ENCODE results near the gene TRERF1.

TRERF1 gene

GRCh38 chr6:42451333-42452170, at the start of gene TRERF1:
TRERF1 (minus strand) TSS chr6:42451926; CDS start chr6:42269590, 182,336 bp downstream.
- TF ChIP-seq GATA2 (IDR thresholded peaks at IDR 0.05; ENCODE audit: low read depth, low read length): no peak
- TF ChIP-seq GATA3 (IDR thresholded peaks at IDR 0.05; ENCODE audit: low read depth, low read length): no peak

DNA sequence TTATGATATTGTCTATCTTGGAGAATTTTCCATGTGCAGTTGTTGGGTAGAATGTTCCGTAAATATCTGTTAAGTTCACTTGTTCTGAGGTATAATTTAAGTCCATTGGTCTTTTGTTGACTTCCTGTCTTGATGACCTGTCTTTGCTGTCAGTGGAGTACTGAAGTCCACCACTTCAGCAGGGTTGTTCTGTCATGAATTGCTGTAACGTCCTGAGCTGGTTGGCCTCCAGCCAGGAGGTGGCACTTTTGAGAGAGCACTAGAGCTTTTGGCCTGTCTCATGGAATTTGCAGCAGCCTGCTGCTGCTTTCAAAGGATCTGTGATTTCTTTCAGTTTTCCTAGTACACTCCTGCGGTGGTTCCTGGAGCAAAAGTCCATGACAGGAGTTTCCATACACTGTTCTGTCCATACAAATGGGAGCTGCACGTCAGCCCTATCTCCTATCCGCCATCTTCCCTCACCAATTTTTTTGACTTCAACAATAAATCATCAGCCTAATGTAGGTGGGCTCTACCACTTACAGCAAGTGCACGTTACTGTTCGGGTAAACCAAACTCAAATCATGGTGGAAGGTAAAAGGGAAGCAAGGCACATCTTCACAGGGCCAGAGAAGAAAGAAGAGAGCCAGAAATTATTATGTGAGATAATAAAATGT, 46.9 kb upstream of the TRERF1 start:
- TF ChIP-seq GATA2 (IDR thresholded peaks at IDR 0.05; ENCODE audit: low read depth, low read length) (no peak), GATA3 (IDR thresholded peaks at IDR 0.05; ENCODE audit: low read depth, low read length) (no peak)

GRCh38 chr6:42493914-42494539, 42.3 kb upstream of the TRERF1 start:
- TF ChIP-seq GATA3 (IDR thresholded peaks at IDR 0.05; ENCODE audit: low read depth, low read length): no peak
- no peak for TF ChIP-seq GATA2 (IDR thresholded peaks at IDR 0.05; ENCODE audit: low read depth, low read length)

GRCh38 chr6:42488129-42488528, 36.4 kb upstream of the TRERF1 start:
- TF ChIP-seq GATA2 (IDR thresholded peaks at IDR 0.05; ENCODE audit: low read depth, low read length) (no peak), GATA3 (IDR thresholded peaks at IDR 0.05; ENCODE audit: low read depth, low read length) (no peak)

DNA sequence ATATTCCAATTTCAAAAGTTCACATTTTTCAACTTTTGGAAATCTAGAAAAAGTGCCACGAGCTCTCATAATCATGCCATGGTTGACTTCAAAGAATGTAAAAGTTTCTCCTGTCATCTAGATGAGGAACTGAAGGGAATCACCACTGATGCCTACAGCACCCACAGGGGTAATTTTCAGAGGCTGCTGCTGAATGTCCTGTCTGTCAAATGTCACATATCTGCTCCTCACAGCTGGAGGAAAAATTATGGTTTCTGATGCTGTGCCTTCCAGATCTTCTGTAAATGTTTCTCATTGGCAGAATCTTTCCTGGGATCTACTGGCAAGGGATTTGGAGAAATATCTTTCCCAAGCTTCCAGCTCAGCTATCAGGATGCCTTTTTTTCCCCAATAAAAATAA, 32.5 kb upstream of the TRERF1 start:
- TF ChIP-seq GATA2 (IDR thresholded peaks at IDR 0.05; ENCODE audit: low read depth, low read length): no peak

- TF ChIP-seq GATA3 (IDR thresholded peaks at IDR 0.05; ENCODE audit: low read depth, low read length) (no peak), GATA2 (IDR thresholded peaks at IDR 0.05; ENCODE audit: low read depth, low read length) (no peak)
Measured at GRCh38 chr6:42482174-42482573, 30.4 kb upstream of the TRERF1 start.

DNA sequence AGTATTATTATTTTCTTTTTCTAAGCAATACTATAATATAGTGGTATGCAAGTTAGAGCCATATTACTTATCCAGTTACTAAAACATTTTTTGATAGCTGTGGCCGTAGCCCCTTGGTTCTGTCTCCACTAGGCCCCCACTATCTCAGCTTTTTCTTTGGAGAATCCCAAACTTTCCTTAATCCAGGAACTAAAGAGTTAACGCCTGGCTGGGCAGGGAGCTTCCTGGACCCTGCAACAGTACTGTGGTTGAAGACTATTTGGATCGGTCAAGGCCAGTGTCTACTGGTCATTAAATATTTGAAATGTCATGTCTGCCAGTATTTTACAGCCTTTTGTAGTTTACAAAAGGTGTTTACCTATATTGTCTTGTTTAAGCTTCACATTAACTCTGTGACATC, 20.0 kb upstream of the TRERF1 start:
- TF ChIP-seq GATA3 (IDR thresholded peaks at IDR 0.05; ENCODE audit: low read depth, low read length) (no peak), GATA2 (IDR thresholded peaks at IDR 0.05; ENCODE audit: low read depth, low read length) (no peak)

GRCh38 chr6:42471142-42471541, 19.4 kb upstream of the TRERF1 start:
- TF ChIP-seq GATA3 (IDR thresholded peaks at IDR 0.05; ENCODE audit: low read depth, low read length) (no peak), GATA2 (IDR thresholded peaks at IDR 0.05; ENCODE audit: low read depth, low read length) (no peak)

- no peak for TF ChIP-seq GATA2 (IDR thresholded peaks at IDR 0.05; ENCODE audit: low read depth, low read length)
- TF ChIP-seq GATA3 (IDR thresholded peaks at IDR 0.05; ENCODE audit: low read depth, low read length): no peak
Measured at GRCh38 chr6:42468273-42468672, 16.5 kb upstream of the TRERF1 start.

- no peak for TF ChIP-seq GATA3 (IDR thresholded peaks at IDR 0.05; ENCODE audit: low read depth, low read length)
- TF ChIP-seq GATA2 (IDR thresholded peaks at IDR 0.05; ENCODE audit: low read depth, low read length): no peak
Measured at GRCh38 chr6:42467651-42468050, 15.9 kb upstream of the TRERF1 start.

DNA sequence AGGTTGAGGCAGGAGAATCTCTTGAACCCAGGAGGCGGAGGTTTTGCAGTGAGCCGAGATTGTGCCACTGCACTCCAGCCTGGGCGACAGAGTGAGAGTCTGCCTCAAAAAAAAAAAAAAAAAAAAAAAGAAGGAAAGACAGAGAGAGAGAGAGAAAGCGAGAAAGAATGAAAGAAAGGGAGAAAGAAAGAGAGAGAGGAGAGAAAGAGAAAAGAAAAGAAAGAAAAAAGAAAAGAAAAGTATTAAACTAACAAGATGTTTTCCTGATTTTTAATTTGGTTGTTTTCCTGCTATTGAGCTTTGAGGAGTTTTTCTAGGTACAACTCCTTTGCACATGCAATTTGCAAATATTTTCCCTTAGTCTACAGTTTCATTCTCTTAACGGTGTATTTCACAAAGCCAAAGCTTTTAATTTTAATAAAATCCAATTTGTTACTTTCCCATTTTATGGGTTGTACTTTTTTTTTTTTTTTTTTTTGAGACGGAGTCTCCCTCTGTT, 10.8 kb upstream of the TRERF1 start:
- TF ChIP-seq GATA2 (IDR thresholded peaks at IDR 0.05; ENCODE audit: low read depth, low read length) (no peak), GATA3 (IDR thresholded peaks at IDR 0.05; ENCODE audit: low read depth, low read length) (no peak)

DNA sequence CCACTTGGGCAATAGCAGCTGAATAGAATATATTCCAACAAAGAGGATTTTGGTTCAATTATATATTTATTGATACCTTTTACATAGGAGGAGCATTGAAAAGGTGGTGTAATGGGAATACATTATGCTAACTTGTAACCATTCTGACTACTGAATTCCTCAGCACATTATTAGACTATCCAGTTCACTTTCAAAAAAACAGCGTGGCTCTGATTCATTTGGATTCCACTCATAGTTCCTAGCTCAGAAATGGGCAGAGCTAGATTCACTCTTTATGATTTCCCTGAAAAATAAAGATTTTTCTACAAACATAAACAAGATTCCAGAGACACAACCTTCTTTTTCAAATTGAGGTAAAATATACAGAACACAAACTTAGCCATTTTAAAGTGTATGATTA, 9.2 kb upstream of the TRERF1 start:
- TF ChIP-seq GATA3 (IDR thresholded peaks at IDR 0.05; ENCODE audit: low read depth, low read length) (no peak), GATA2 (IDR thresholded peaks at IDR 0.05; ENCODE audit: low read depth, low read length) (no peak)

DNA sequence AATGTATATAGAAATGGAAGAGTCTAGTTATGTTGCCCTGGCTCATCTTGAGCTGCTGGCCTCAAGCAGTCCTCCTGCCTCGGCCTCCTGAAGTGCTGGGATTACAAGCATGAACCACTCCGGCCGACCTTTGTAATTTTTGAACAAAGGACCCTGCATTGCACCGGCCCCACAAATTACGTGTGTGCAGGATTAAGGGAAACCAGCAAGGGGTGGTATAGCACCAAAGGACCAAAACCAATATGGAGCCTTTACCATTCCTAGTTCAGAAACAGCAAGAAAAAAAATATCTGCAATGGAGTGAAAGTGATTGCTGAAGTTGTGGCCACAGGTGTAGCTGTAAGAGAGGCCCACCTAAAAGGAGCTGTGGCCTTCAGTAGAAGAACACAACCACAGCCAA, 8.2 kb upstream of the TRERF1 start:
- TF ChIP-seq GATA3 (IDR thresholded peaks at IDR 0.05; ENCODE audit: low read depth, low read length) (no peak), GATA2 (IDR thresholded peaks at IDR 0.05; ENCODE audit: low read depth, low read length) (no peak)

GRCh38 chr6:42454428-42454791, 2.7 kb upstream of the TRERF1 start:
- no peak for TF ChIP-seq GATA2 (IDR thresholded peaks at IDR 0.05; ENCODE audit: low read depth, low read length)
- TF ChIP-seq GATA3 (IDR thresholded peaks at IDR 0.05; ENCODE audit: low read depth, low read length): no peak
